ENCODE data around the gene COLEC12. TPM values are rescaled to one million over a fixed set of nuclear protein-coding genes. Genes with fewer than 3 reads are reported as not detected.

Gene COLEC12
- total and polyA plus RNA-seq, 10 of the 15 experiments (the other 5 are each of a cell fraction or from before 2014, with no cell fraction given), result 0.04 to 0.05 TPM; not detected in 8

GRCh38 chr18:350953-351572, 149.4 kb downstream of the COLEC12 start:
- Histone ChIP-seq H2AFZ (ENCODE audit: control insufficient read depth, low read depth, low read length) (no peak overlapping the region), H3K36me3 (ENCODE audit: control insufficient read depth in 2 of 2, insufficient read depth in 2 of 2, low read length in 1 of 2) (no peaks in the 10 kb centered on the region), H3K27ac (ENCODE audit: control insufficient read depth, insufficient read depth) (no peak overlapping the region), H3K27me3 (replicated peaks in 1 of 2; ENCODE audit: control insufficient read depth in 2 of 2, insufficient read depth in 2 of 2, low read length in 1 of 2) (peaks cover 0 to 4% of the 10 kb centered on the region in 2 experiments; a peak in 1 of 4 replicates), H3K9me3 (replicated peaks; ENCODE audit: control insufficient read depth, insufficient read depth, low read length) (no peaks in the 10 kb centered on the region), H3K9ac (ENCODE audit: control insufficient read depth, insufficient read depth, low read length) (no peak overlapping the region), H3K79me2 (ENCODE audit: control insufficient read depth, insufficient read depth, low read length) (no peaks in the 10 kb centered on the region), H3K4me3 (no peak overlapping the region), H3K4me1 (ENCODE audit: control insufficient read depth, insufficient read depth, low read length) (no peaks in the 10 kb centered on the region), H4K20me1 (ENCODE audit: control insufficient read depth, insufficient read depth) (no peaks in the 10 kb centered on the region), H3K4me2 (ENCODE audit: control insufficient read depth, insufficient read depth) (no peak overlapping the region)
- ChIA-PET SMC1A (ENCODE audit: uncharacterized antibody, unreplicated experiment) (no interaction called here), POLR2A (interaction anchor here (0.7 to 1.2 kb wide), 2 partner anchors 10 to 11 kb away, joined by 3 to 4 read pairs; no protein-coding TSS in a partner anchor), RAD21 (ENCODE audit: unreplicated experiment) (no interaction called here), CTCF (interaction anchor here (0.6 kb wide), 1 partner anchor 18 kb away, joined by 3 read pairs; no protein-coding TSS in a partner anchor)
- no TSS peak for BruUV-seq (replicated peaks)
- TF ChIP-seq, protein P1, sequence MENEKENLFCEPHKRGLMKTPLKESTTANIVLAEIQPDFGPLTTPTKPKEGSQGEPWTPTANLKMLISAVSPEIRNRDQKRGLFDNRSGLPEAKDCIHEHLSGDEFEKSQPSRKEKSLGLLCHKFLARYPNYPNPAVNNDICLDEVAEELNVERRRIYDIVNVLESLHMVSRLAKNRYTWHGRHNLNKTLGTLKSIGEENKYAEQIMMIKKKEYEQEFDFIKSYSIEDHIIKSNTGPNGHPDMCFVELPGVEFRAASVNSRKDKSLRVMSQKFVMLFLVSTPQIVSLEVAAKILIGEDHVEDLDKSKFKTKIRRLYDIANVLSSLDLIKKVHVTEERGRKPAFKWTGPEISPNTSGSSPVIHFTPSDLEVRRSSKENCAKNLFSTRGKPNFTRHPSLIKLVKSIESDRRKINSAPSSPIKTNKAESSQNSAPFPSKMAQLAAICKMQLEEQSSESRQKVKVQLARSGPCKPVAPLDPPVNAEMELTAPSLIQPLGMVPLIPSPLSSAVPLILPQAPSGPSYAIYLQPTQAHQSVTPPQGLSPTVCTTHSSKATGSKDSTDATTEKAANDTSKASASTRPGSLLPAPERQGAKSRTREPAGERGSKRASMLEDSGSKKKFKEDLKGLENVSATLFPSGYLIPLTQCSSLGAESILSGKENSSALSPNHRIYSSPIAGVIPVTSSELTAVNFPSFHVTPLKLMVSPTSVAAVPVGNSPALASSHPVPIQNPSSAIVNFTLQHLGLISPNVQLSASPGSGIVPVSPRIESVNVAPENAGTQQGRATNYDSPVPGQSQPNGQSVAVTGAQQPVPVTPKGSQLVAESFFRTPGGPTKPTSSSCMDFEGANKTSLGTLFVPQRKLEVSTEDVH (IDR thresholded peaks at IDR 0.05; ENCODE audit: low read depth, partially characterized antibody), result no peak
- no peak for TF ChIP-seq NFIC (IDR thresholded peaks at IDR 0.05; ENCODE audit: low read depth, low read length)
- no peak for TF ChIP-seq CHD1 (IDR thresholded peaks at IDR 0.05; ENCODE audit: low read depth, low read length)
- TF ChIP-seq NBN (IDR thresholded peaks at IDR 0.05), result no peak
- TF ChIP-seq NR2F1 (conservative IDR thresholded peaks at IDR 0.05), result no peak
- TF ChIP-seq YY1 (IDR thresholded peaks at IDR 0.05; ENCODE audit: low read depth, low read length), result no peak
- no peak for TF ChIP-seq SREBF2 (IDR thresholded peaks at IDR 0.05; ENCODE audit: low read length)
- TF ChIP-seq MAX (IDR thresholded peaks at IDR 0.05; ENCODE audit: low read depth, low read length), result no peak
- no peak for TF ChIP-seq HDGF (IDR thresholded peaks at IDR 0.05)
- TF ChIP-seq MYB (IDR thresholded peaks at IDR 0.05; ENCODE audit: borderline replicate concordance, low read depth, low read length), result no peak
- no peak for TF ChIP-seq TCF7 (IDR thresholded peaks at IDR 0.05; ENCODE audit: borderline replicate concordance)
- no peak for TF ChIP-seq EZH2 (IDR thresholded peaks at IDR 0.05; ENCODE audit: borderline replicate concordance, control insufficient read depth, low read depth, low read length)
- TF ChIP-seq MTA3 (IDR thresholded peaks at IDR 0.05; ENCODE audit: borderline replicate concordance, low read length), result no peak
- TF ChIP-seq, protein P2, sequence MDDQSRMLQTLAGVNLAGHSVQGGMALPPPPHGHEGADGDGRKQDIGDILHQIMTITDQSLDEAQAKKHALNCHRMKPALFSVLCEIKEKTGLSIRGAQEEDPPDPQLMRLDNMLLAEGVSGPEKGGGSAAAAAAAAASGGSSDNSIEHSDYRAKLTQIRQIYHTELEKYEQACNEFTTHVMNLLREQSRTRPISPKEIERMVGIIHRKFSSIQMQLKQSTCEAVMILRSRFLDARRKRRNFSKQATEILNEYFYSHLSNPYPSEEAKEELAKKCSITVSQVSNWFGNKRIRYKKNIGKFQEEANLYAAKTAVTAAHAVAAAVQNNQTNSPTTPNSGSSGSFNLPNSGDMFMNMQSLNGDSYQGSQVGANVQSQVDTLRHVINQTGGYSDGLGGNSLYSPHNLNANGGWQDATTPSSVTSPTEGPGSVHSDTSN (IDR thresholded peaks at IDR 0.05; ENCODE audit: insufficient replicate concordance, low read depth, low read length), result no peak
- TF ChIP-seq ATF7 (IDR thresholded peaks at IDR 0.05; ENCODE audit: low read depth), result no peak
- TF ChIP-seq EED (IDR thresholded peaks at IDR 0.05; ENCODE audit: low read depth), result no peak
- TF ChIP-seq POLR2A (IDR thresholded peaks at IDR 0.05; ENCODE audit: low read depth, low read length), result no peak
- in situ Hi-C loops (cut with MboI), result no loop called here
- no peak for FAIRE-seq
- intact Hi-C loops (cut with micrococcal nuclease; ENCODE audit: unreplicated experiment), result no loop called here
- DNase-seq (ENCODE audit: low read depth, low spot score), result no peak
- 74% methylated on average over 6 of the region's 6 CpGs for WGBS (ENCODE audit: insufficient coverage, insufficient replicate concordance, low lambda C conversion rate, missing lambda C conversion rate)
- ATAC-seq, result no peak

All from GM12878 (cell line).